GM19043 (cell line): Measurements from ENCODE around the gene TRIM2.
"Not testable (repeated sequence)": the region's sequence is repeated elsewhere in the genome, so short reads cannot be mapped to it uniquely, and the experiment has no call there.

Experiments
- ATAC-seq: cut with Tn5 transposase; IDR thresholded peaks from one replicate; pipeline ENCODE4 v1.9.1; 2021; ENCODE audit warnings: low read depth; ENCODE audit not compliant: unreplicated experiment

The TRIM2 gene

GRCh38 chr4:153186046-153186728, 18.1 kb upstream of the TRIM2 start:
- ATAC-seq = no peak

GRCh38 chr4:153189016-153189801, 15.0 kb upstream of the TRIM2 start:
- ATAC-seq = no peak

GRCh38 chr4:153191795-153192363, 12.4 kb upstream of the TRIM2 start:
- no peak for ATAC-seq

GRCh38 chr4:153197301-153197700, 6.9 kb upstream of the TRIM2 start:
- no peak for ATAC-seq

GRCh38 chr4:153198719-153199118, 5.5 kb upstream of the TRIM2 start:
- no peak for ATAC-seq

- not testable (repeated sequence) for ATAC-seq
Measured at GRCh38 chr4:153203746-153204145, 497 bp upstream of the TRIM2 start.

GRCh38 chr4:153204728-153205648, 745 bp downstream of the TRIM2 start:
- ATAC-seq = peak; percentile 88

- no peak for ATAC-seq
Measured at GRCh38 chr4:153205757-153206156, 1.5 kb downstream of the TRIM2 start.

GRCh38 chr4:153206534-153206933, 2.3 kb downstream of the TRIM2 start:
- ATAC-seq = no peak

GRCh38 chr4:153207027-153207426, 2.8 kb downstream of the TRIM2 start:
- no peak for ATAC-seq

GRCh38 chr4:153207567-153207966, 3.3 kb downstream of the TRIM2 start:
- ATAC-seq = no peak

GRCh38 chr4:153209410-153209809, 5.2 kb downstream of the TRIM2 start:
- no peak for ATAC-seq

- no peak for ATAC-seq
Measured at GRCh38 chr4:153210727-153211126, 6.5 kb downstream of the TRIM2 start.

GRCh38 chr4:153211986-153212728, 7.9 kb downstream of the TRIM2 start:
- no peak for ATAC-seq

GRCh38 chr4:153212736-153213135, 8.5 kb downstream of the TRIM2 start:
- no peak for ATAC-seq

- ATAC-seq = no peak
Measured at GRCh38 chr4:153215921-153216320, 11.7 kb downstream of the TRIM2 start.

GRCh38 chr4:153216546-153216945, 12.3 kb downstream of the TRIM2 start:
- no peak for ATAC-seq

GRCh38 chr4:153217440-153217839, 13.2 kb downstream of the TRIM2 start:
- ATAC-seq = no peak

- no peak for ATAC-seq
Measured at GRCh38 chr4:153218961-153219360, 14.7 kb downstream of the TRIM2 start.
